ENCODE measurements around the gene IRF4. TPM values are rescaled to one million over a fixed set of nuclear protein-coding genes. Genes with fewer than 3 reads are reported as not detected.

IRF4 gene
- total and polyA plus RNA-seq, 4 donors = 0.11 to 1.0 (median 0.42) TPM

GRCh38 chr6:403659-404655 lies 12.4 kb downstream of the IRF4 start:
- Histone ChIP-seq H3K36me3 (ENCODE audit: control insufficient read depth, insufficient read depth, low read length) (no peaks in the 10 kb centered on the region), H3K27me3 (ENCODE audit: control insufficient read depth, insufficient read depth, low read length) (peaks cover 2% of the 10 kb centered on the region), H3K9me3 (ENCODE audit: control insufficient read depth, insufficient read depth, low read length) (no peaks in the 10 kb centered on the region), H3K27ac (ENCODE audit: low read depth, low read length) (no peak overlapping the region), H3K4me3 (ENCODE audit: low read depth, low read length) (no peak overlapping the region), H3K4me1 (ENCODE audit: control insufficient read depth, insufficient read depth, low read length) (no peaks in the 10 kb centered on the region)
- no peak for DNase-seq (ENCODE audit: low read depth in 4 of 6, low spot score in 6 of 6)
- WGBS (ENCODE audit: insufficient coverage) = 95% methylated on average over 15 of the region's 19 CpGs

DNA sequence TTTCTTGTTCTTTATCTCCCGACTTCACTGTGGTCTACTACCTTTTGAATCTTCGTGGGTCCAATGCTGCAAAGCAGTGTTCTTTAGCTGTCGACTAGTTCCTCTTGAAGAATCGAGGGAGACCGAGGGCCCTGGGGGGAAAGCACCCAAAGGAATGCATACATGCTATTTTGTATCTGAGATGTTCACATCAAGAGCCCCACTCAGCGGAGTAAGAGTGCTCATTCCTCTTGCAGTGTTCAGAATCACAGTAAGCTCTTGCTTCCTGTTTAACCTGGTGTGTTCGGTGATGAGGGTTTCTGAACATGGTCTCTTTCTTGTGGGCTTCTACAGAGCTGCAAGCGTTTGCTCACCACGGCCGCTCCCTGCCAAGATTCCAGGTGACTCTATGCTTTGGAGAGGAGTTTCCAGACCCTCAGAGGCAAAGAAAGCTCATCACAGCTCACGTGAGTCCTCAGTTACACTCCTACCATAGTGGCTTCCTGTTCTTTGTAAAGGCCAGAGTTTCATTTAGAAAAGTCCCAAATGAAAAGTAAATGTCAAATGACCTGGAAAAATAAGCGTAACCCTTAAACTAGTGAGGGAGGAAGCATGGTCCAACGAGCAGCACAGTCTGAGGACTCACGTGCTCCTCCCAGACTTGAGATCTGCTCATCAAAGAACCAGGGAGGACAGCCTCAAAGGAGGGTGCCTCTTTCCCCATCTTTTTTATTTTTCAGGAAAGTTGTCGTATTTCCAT lies 13.3 kb downstream of the IRF4 start:
- H3K9me3 ChIP-seq (ENCODE audit: control insufficient read depth, insufficient read depth, low read length) = no peaks in the 10 kb centered on the region
- H3K27ac ChIP-seq (ENCODE audit: low read depth, low read length) = no peak overlapping the region
- DNase-seq (ENCODE audit: low read depth in 4 of 6, low spot score in 6 of 6) = no peak
- no peaks in the 10 kb centered on the region for H3K4me1 ChIP-seq (ENCODE audit: control insufficient read depth, insufficient read depth, low read length)
- no peaks in the 10 kb centered on the region for H3K36me3 ChIP-seq (ENCODE audit: control insufficient read depth, insufficient read depth, low read length)
- WGBS (ENCODE audit: insufficient coverage) = 83% methylated on average over 8 of the region's 15 CpGs
- peaks cover 2% of the 10 kb centered on the region for H3K27me3 ChIP-seq (ENCODE audit: control insufficient read depth, insufficient read depth, low read length)
- no peak overlapping the region for H3K4me3 ChIP-seq (ENCODE audit: low read depth, low read length)

GRCh38 chr6:408148-408547 lies 16.6 kb downstream of the IRF4 start:
- Histone ChIP-seq H3K4me3 (ENCODE audit: low read depth, low read length) (no peak overlapping the region), H3K4me1 (ENCODE audit: control insufficient read depth, insufficient read depth, low read length) (no peaks in the 10 kb centered on the region), H3K36me3 (ENCODE audit: control insufficient read depth, insufficient read depth, low read length) (no peaks in the 10 kb centered on the region), H3K27me3 (ENCODE audit: control insufficient read depth, insufficient read depth, low read length) (peaks cover 2% of the 10 kb centered on the region), H3K27ac (ENCODE audit: low read depth, low read length) (no peak overlapping the region), H3K9me3 (ENCODE audit: control insufficient read depth, insufficient read depth, low read length) (no peaks in the 10 kb centered on the region)
- 48% methylated on average over 3 of the region's 5 CpGs for WGBS (ENCODE audit: insufficient coverage)
- no peak for DNase-seq (ENCODE audit: low read depth in 4 of 6, low spot score in 6 of 6)

- Histone ChIP-seq H3K9me3 (ENCODE audit: control insufficient read depth, insufficient read depth, low read length) (no peaks in the 10 kb centered on the region), H3K36me3 (ENCODE audit: control insufficient read depth, insufficient read depth, low read length) (no peaks in the 10 kb centered on the region), H3K27me3 (ENCODE audit: control insufficient read depth, insufficient read depth, low read length) (peaks cover 2% of the 10 kb centered on the region), H3K27ac (ENCODE audit: low read depth, low read length) (no peak overlapping the region), H3K4me3 (ENCODE audit: low read depth, low read length) (no peak overlapping the region), H3K4me1 (ENCODE audit: control insufficient read depth, insufficient read depth, low read length) (no peaks in the 10 kb centered on the region)
- WGBS (ENCODE audit: insufficient coverage) = 47% methylated on average over 6 of the region's 9 CpGs
- DNase-seq (ENCODE audit: low read depth in 4 of 6, low spot score in 6 of 6) = peak in 1 of 6 donors; percentile 10
Measured at GRCh38 chr6:408599-409102, 17.1 kb downstream of the IRF4 start.

- Histone ChIP-seq H3K36me3 (ENCODE audit: control insufficient read depth, insufficient read depth, low read length) (no peaks in the 10 kb centered on the region), H3K27me3 (ENCODE audit: control insufficient read depth, insufficient read depth, low read length) (peaks cover 2% of the 10 kb centered on the region), H3K9me3 (ENCODE audit: control insufficient read depth, insufficient read depth, low read length) (peaks cover 2% of the 10 kb centered on the region), H3K27ac (ENCODE audit: low read depth, low read length) (no peak overlapping the region), H3K4me3 (ENCODE audit: low read depth, low read length) (no peak overlapping the region), H3K4me1 (ENCODE audit: control insufficient read depth, insufficient read depth, low read length) (no peaks in the 10 kb centered on the region)
- DNase-seq (ENCODE audit: low read depth in 4 of 6, low spot score in 6 of 6) = no peak
- 80% methylated on average over 1 of the region's 4 CpGs for WGBS (ENCODE audit: insufficient coverage)
Measured at GRCh38 chr6:409370-409972, 17.9 kb downstream of the IRF4 start.

DNA sequence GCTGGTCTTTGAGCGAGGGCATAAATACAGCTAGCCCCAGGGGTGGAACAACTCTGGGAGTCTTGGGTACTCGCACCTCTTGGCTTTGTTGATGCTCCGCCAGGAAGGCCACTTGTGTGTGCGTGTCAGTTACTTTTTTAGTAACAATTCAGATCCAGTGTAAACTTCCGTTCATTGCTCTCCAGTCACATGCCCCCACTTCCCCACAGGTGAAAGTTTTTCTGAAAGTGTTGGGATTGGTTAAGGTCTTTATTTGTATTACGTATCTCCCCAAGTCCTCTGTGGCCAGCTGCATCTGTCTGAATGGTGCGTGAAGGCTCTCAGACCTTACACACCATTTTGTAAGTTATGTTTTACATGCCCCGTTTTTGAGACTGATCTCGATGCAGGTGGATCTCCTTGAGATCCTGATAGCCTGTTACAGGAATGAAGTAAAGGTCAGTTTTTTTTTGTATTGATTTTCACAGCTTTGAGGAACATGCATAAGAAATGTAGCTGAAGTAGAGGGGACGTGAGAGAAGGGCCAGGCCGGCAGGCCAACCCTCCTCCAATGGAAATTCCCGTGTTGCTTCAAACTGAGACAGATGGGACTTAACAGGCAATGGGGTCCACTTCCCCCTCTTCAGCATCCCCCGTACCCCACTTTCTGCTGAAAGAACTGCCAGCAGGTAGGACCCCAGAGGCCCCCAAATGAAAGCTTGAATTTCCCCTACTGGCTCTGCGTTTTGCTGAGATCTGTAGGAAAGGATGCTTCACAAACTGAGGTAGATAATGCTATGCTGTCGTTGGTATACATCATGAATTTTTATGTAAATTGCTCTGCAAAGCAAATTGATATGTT lies 19.2 kb downstream of the IRF4 start:
- H3K27me3 ChIP-seq (ENCODE audit: control insufficient read depth, insufficient read depth, low read length) = no peaks in the 10 kb centered on the region
- no peaks in the 10 kb centered on the region for H3K4me1 ChIP-seq (ENCODE audit: control insufficient read depth, insufficient read depth, low read length)
- no peak for DNase-seq (ENCODE audit: low read depth in 4 of 6, low spot score in 6 of 6)
- 96% methylated on average over 6 of the region's 15 CpGs for WGBS (ENCODE audit: insufficient coverage)
- H3K9me3 ChIP-seq (ENCODE audit: control insufficient read depth, insufficient read depth, low read length) = peaks cover 7% of the 10 kb centered on the region
- H3K27ac ChIP-seq (ENCODE audit: low read depth, low read length) = no peak overlapping the region
- H3K36me3 ChIP-seq (ENCODE audit: control insufficient read depth, insufficient read depth, low read length) = no peaks in the 10 kb centered on the region
- no peak overlapping the region for H3K4me3 ChIP-seq (ENCODE audit: low read depth, low read length)

DNA sequence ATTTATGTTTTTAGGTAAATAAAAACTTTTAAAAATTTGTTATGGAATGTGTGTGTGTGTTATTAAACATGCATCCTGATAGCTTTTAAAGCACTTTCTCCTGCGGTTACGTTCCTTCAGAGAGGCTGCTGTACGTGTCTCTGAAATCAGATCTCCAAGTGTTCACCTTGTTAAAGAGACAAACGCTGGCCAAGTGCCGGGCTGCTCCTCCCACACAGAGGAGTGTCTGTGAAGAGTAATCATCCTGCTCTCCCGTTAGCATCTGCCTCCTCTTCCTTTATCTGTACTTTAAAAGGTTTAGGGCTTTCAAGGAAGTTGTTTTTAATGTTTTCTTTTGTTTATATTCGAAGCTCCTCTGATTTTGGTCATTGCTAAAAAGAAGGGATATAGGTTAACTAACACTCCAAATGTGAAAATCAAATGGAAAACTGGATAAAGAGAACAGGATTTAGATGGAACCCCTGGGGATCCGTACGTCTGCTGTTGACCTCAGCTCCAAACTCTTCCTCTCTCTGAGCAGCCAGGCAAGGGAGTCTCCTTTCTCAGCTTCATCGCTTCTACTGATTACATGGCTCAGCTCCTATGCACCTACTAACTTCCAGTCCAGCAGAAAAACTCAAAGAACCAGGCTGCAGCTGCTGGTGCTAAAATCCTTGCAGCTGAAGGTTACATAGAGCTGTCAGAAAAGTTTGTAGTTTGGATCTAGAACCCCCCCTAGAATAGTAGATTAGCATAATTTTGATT lies 20.0 kb downstream of the IRF4 start:
- Histone ChIP-seq H3K4me1 (ENCODE audit: control insufficient read depth, insufficient read depth, low read length) (no peaks in the 10 kb centered on the region), H3K36me3 (ENCODE audit: control insufficient read depth, insufficient read depth, low read length) (no peaks in the 10 kb centered on the region), H3K4me3 (ENCODE audit: low read depth, low read length) (no peak overlapping the region), H3K27ac (ENCODE audit: low read depth, low read length) (no peak overlapping the region), H3K27me3 (ENCODE audit: control insufficient read depth, insufficient read depth, low read length) (no peaks in the 10 kb centered on the region), H3K9me3 (ENCODE audit: control insufficient read depth, insufficient read depth, low read length) (peaks cover 7% of the 10 kb centered on the region)
- 43% methylated on average over 5 of the region's 10 CpGs for WGBS (ENCODE audit: insufficient coverage)
- peak in 1 of 6 donors; percentile 9 for DNase-seq (ENCODE audit: low read depth in 4 of 6, low spot score in 6 of 6)

- no peak for DNase-seq (ENCODE audit: low read depth in 4 of 6, low spot score in 6 of 6)
- no peak overlapping the region for H3K4me3 ChIP-seq (ENCODE audit: low read depth, low read length)
- no peaks in the 10 kb centered on the region for H3K36me3 ChIP-seq (ENCODE audit: control insufficient read depth, insufficient read depth, low read length)
- peaks cover 7% of the 10 kb centered on the region for H3K9me3 ChIP-seq (ENCODE audit: control insufficient read depth, insufficient read depth, low read length)
- H3K4me1 ChIP-seq (ENCODE audit: control insufficient read depth, insufficient read depth, low read length) = no peaks in the 10 kb centered on the region
- H3K27me3 ChIP-seq (ENCODE audit: control insufficient read depth, insufficient read depth, low read length) = no peaks in the 10 kb centered on the region
- 81% methylated on average over 3 of the region's 3 CpGs for WGBS (ENCODE audit: insufficient coverage)
- H3K27ac ChIP-seq (ENCODE audit: low read depth, low read length) = no peak overlapping the region
Measured at GRCh38 chr6:412146-412886, 20.8 kb downstream of the IRF4 start.

Data from spinal cord (tissue), 10 donors.